Activated B cell treated with CpG ODN at 0.5 μM for 24 hours (primary cell): Measurements from ENCODE around the gene CTCF. TPM values are rescaled to one million over a fixed set of nuclear protein-coding genes. Genes with fewer than 3 reads are reported as not detected.

Experiments
- ATAC-seq: fragments of 200-7000 bp; cut with Tn5 transposase; one replicate; pipeline ENCODE4 v1.10.0; 2021; ENCODE audit warnings: low read depth, mild to moderate bottlenecking, moderate library complexity
- CTCF ChIA-PET: fragments of 350-600 bp; sonication (Branson Sonifier 250); formaldehyde crosslinking; loops from one replicate; lab custom pipeline; 2021; ENCODE audit warnings: antibody characterized with exemption; lab: Charles Lee
- POLR2A ChIA-PET: fragments of 350-600 bp; sonication (Branson Sonifier 250); formaldehyde crosslinking; loops from one replicate; lab custom pipeline; 2021; ENCODE audit warnings: antibody characterized with exemption; lab: Charles Lee
- DNase-seq: peaks from one replicate; pipeline ENCODE4 v3.0.0; 2022
- H3K27ac Mint-ChIP-seq: one replicate; pipeline ENCODE4 v1.8.0; 2020; ENCODE audit warnings: mixed read lengths
- H3K27me3 Mint-ChIP-seq: one replicate; pipeline ENCODE4 v1.8.0; 2021; ENCODE audit warnings: mixed read lengths
- H3K36me3 Mint-ChIP-seq: one replicate; pipeline ENCODE4 v1.8.0; 2021; ENCODE audit warnings: low read depth, mixed read lengths
- H3K4me1 Mint-ChIP-seq: one replicate; pipeline ENCODE4 v1.8.0; 2021; ENCODE audit warnings: mixed read lengths
- H3K4me3 Mint-ChIP-seq: one replicate; pipeline ENCODE4 v1.8.0; 2020; ENCODE audit warnings: mild to moderate bottlenecking, mixed read lengths
- H3K9me3 Mint-ChIP-seq: one replicate; pipeline ENCODE4 v1.8.0; 2020; ENCODE audit warnings: mixed read lengths
- CTCF ChIP-seq: fragments of 200-600 bp; IDR thresholded peaks from one replicate; pipeline ENCODE4 v1.8.0; 2022; ENCODE audit warnings: antibody characterized with exemption, mild to moderate bottlenecking
- intact Hi-C: fragments of 100-400 bp; cut with micrococcal nuclease; formaldehyde crosslinking; loops from one replicate; pipeline ENCODE4 v1.15.1; 2024
- total RNA-seq: library from RNA; stranded (reverse); gene quantifications from 2 replicates; pipeline ENCODE4 v1.2.3, GENCODE V29; 2022

CTCF gene
- total RNA-seq, 1 donor from 2014 or later, result 59.6 TPM

- no peak overlapping the region for H3K4me3 Mint-ChIP-seq
- peaks cover 23% of the 10 kb centered on the region for H3K4me1 Mint-ChIP-seq
- ChIA-PET CTCF (no interaction called here), POLR2A (no interaction called here)
- intact Hi-C loops, result no loop called here
- no peaks in the 10 kb centered on the region for H3K27me3 Mint-ChIP-seq
- H3K36me3 Mint-ChIP-seq, result peaks cover 16% of the 10 kb centered on the region
- ATAC-seq (no peak), DNase-seq (no peak)
- H3K27ac Mint-ChIP-seq, result no peak overlapping the region
- no peaks in the 10 kb centered on the region for H3K9me3 Mint-ChIP-seq
- TF ChIP-seq CTCF, result no peak
Measured at GRCh38 chr16:67675579-67675935, 113.2 kb downstream of the CTCF start.

- intact Hi-C loops, result no loop called here
Measured at GRCh38 chr16:67675999-67676398, 113.7 kb downstream of the CTCF start.

GRCh38 chr16:67676516-67676915 is 114.2 kb downstream of the CTCF start:
- ChIA-PET CTCF (no interaction called here), POLR2A (interaction anchor here (0.9 kb wide), 1 partner anchor 16 kb away, joined by 3 read pairs; the partner anchor contains the start of gene ACD)
- no peaks in the 10 kb centered on the region for H3K27me3 Mint-ChIP-seq
- H3K4me1 Mint-ChIP-seq, result peaks cover 23% of the 10 kb centered on the region
- peaks cover 16% of the 10 kb centered on the region for H3K36me3 Mint-ChIP-seq
- DNase-seq, result no peak
- H3K4me3 Mint-ChIP-seq, result no peak overlapping the region
- no peak for ATAC-seq
- H3K27ac Mint-ChIP-seq, result peak overlapping the region; percentile 35
- TF ChIP-seq CTCF, result no peak
- intact Hi-C loops, result no loop called here
- H3K9me3 Mint-ChIP-seq, result no peaks in the 10 kb centered on the region

More at GRCh38 chr16:67675999-67676398, 113.7 kb downstream of the CTCF start:
- POLR2A ChIA-PET, result no interaction called here
- Mint-ChIP-seq H3K4me1 (peaks cover 23% of the 10 kb centered on the region), H3K36me3 (peaks cover 16% of the 10 kb centered on the region), H3K9me3 (no peaks in the 10 kb centered on the region), H3K4me3 (no peak overlapping the region), H3K27me3 (no peaks in the 10 kb centered on the region), H3K27ac (no peak overlapping the region)
- CTCF ChIA-PET, result no interaction called here
- no peak for DNase-seq
- no peak for ATAC-seq
- TF ChIP-seq CTCF, result no peak

GRCh38 chr16:67676939-67677338 is 114.6 kb downstream of the CTCF start:
- ChIA-PET POLR2A (interaction anchor here (0.9 kb wide), 1 partner anchor 17 kb away, joined by 3 read pairs; the partner anchor contains the start of gene ACD), CTCF (no interaction called here)
- H3K9me3 Mint-ChIP-seq, result no peaks in the 10 kb centered on the region

GRCh38 chr16:67677712-67678111 is 115.4 kb downstream of the CTCF start:
- H3K27ac Mint-ChIP-seq, result no peak overlapping the region
- DNase-seq (no peak), ATAC-seq (no peak)
- no peak for TF ChIP-seq CTCF
- no peak overlapping the region for H3K4me3 Mint-ChIP-seq
- H3K4me1 Mint-ChIP-seq, result peaks cover 19% of the 10 kb centered on the region
- CTCF ChIA-PET, result no interaction called here
- no peaks in the 10 kb centered on the region for H3K27me3 Mint-ChIP-seq
- intact Hi-C loops, result no loop called here
- H3K9me3 Mint-ChIP-seq, result no peaks in the 10 kb centered on the region
- POLR2A ChIA-PET, result interaction anchor here (0.6 to 1.1 kb wide), 4 partner anchors 20 to 345 kb away, joined by 3 to 6 read pairs (median 4); partner anchors contain the start of genes CARMIL2 and NUTF2
- peaks cover 22% of the 10 kb centered on the region for H3K36me3 Mint-ChIP-seq

More at GRCh38 chr16:67676939-67677338, 114.6 kb downstream of the CTCF start:
- DNase-seq (no peak), ATAC-seq (no peak)
- intact Hi-C loops, result no loop called here
- Mint-ChIP-seq H3K4me1 (peaks cover 23% of the 10 kb centered on the region), H3K27ac (no peak overlapping the region), H3K36me3 (peaks cover 18% of the 10 kb centered on the region), H3K4me3 (no peak overlapping the region), H3K27me3 (no peaks in the 10 kb centered on the region)
- TF ChIP-seq CTCF, result no peak
